T-helper 2 cell (primary cell): ENCODE data around the gene GOLGA8N.

ENCODE experiments used
- DNase-seq, 5 experiments: peaks; one replicate each; pipeline versions ENCODE4 v3.0.0 to v3.0.0-alpha.2; 2012 to 2022

The GOLGA8N gene

DNA sequence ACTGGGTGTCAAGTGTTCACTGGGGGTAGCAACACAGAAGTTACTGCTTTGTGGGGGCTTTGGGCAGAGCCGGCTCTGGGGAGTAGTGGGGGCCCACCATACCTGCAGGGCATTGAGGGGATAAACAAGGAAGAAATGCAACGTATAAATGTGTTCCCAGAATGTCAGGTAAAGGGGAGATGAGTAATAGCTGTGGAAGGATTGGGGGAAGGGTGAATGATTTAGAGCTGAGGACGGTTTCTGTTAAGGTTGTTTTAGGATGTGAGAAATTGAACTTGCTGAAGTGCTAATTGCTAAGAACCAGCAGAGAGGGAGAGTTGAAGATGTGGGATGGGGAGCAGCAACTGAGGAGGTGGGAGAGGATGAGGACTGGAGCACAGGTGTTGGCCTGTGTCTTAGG lies 58.9 kb downstream of the GOLGA8N start:
- no peak for DNase-seq

DNA sequence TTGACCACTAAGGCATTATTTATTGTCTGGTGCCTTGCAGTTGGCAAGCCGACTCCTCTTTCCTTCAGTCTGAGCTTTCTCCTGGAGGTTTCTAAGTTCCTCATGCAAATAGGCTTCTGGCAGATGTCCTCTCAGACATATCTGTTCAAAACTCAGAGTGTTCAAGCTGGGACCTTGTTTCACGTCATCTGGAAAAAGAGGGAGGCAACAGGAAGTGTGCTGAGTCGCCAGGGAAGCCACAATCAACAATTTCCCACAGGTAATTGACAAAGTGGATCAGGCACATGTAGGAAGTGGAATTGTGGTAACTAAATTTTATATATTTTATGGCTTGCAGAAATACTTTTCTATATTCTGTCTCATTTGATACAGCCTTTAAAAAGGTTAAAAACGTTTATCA lies 62.8 kb downstream of the GOLGA8N start:
- no peak for DNase-seq

DNA sequence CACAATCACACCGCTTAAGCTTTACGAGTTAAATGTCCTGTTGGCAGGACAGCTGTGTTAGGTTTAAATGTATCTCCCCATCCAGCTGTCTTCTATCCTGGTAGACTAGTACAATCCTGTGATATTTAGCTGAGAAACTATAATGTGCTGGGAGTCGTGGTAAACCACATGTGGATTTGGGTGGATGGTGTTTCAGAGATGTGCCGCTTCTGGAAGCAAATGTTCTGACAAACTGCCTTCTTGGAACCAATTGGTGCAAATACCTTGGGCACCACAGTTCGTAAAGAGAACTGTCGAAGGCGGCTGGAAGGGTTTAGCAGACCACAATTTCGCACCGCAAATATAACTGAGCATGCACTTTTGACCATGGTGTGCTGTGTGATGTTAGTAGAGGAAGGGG lies 63.2 kb downstream of the GOLGA8N start:
- DNase-seq: no peak
